ENCODE data around the gene SMOC2. TPM values are rescaled to one million over a fixed set of nuclear protein-coding genes. Genes with fewer than 3 reads are reported as not detected.

SMOC2 gene
- total and polyA plus RNA-seq, 2 donors from 2014 or later: 6.5 to 13.1 TPM

- H3K27ac ChIP-seq (ENCODE audit: low read depth in 2 of 2, low read length in 2 of 2): no peak overlapping the region
Observed at GRCh38 chr6:168428052-168428826, 12.7 kb upstream of the SMOC2 start.

GRCh38 chr6:168428863-168429262 is 12.1 kb upstream of the SMOC2 start:
- Histone ChIP-seq H3K36me3 (ENCODE audit: control insufficient read depth in 2 of 3, insufficient read depth in 3 of 3, low read length in 3 of 3) (no peaks in the 10 kb centered on the region), H3K4me3 (ENCODE audit: low read length in 3 of 3) (no peak overlapping the region), H3K4me1 (ENCODE audit: control insufficient read depth in 2 of 3, insufficient read depth in 2 of 3, low read depth in 1 of 3, low read length in 3 of 3) (no peaks in the 10 kb centered on the region), H3K27me3 (ENCODE audit: control insufficient read depth, insufficient read depth, low read length) (no peaks in the 10 kb centered on the region), H3K27ac (ENCODE audit: low read depth in 2 of 2, low read length in 2 of 2) (no peak overlapping the region), H3K9me3 (ENCODE audit: control insufficient read depth in 2 of 3, insufficient read depth in 1 of 3, low read length in 3 of 3) (peaks cover 0 to 2% (median 2%) of the 10 kb centered on the region in 3 donors), H3K9ac (ENCODE audit: low read length in 3 of 3) (no peak overlapping the region)
- FAIRE-seq: no peak
- intact Hi-C loops (cut with DNase I): no loop called here
- DNase-seq: no peak
- TF ChIP-seq, protein P1, sequence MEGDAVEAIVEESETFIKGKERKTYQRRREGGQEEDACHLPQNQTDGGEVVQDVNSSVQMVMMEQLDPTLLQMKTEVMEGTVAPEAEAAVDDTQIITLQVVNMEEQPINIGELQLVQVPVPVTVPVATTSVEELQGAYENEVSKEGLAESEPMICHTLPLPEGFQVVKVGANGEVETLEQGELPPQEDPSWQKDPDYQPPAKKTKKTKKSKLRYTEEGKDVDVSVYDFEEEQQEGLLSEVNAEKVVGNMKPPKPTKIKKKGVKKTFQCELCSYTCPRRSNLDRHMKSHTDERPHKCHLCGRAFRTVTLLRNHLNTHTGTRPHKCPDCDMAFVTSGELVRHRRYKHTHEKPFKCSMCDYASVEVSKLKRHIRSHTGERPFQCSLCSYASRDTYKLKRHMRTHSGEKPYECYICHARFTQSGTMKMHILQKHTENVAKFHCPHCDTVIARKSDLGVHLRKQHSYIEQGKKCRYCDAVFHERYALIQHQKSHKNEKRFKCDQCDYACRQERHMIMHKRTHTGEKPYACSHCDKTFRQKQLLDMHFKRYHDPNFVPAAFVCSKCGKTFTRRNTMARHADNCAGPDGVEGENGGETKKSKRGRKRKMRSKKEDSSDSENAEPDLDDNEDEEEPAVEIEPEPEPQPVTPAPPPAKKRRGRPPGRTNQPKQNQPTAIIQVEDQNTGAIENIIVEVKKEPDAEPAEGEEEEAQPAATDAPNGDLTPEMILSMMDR (IDR thresholded peaks at IDR 0.05; ENCODE audit: borderline replicate concordance, extremely low read depth, insufficient read depth): no peak

More at GRCh38 chr6:168428052-168428826, 12.7 kb upstream of the SMOC2 start:
- DNase-seq: peak in 1 of 5 donors; percentile 42
- no peak overlapping the region for H3K9ac ChIP-seq (ENCODE audit: low read length in 3 of 3)
- FAIRE-seq: no peak
- H3K9me3 ChIP-seq (ENCODE audit: control insufficient read depth in 2 of 3, insufficient read depth in 1 of 3, low read length in 3 of 3): peaks cover 0 to 2% (median 2%) of the 10 kb centered on the region in 3 donors
- no peaks in the 10 kb centered on the region for H3K4me1 ChIP-seq (ENCODE audit: control insufficient read depth in 2 of 3, insufficient read depth in 2 of 3, low read depth in 1 of 3, low read length in 3 of 3)
- TF ChIP-seq, protein P1 (IDR thresholded peaks at IDR 0.05; ENCODE audit: borderline replicate concordance, extremely low read depth, insufficient read depth): no peak
- no peaks in the 10 kb centered on the region for H3K27me3 ChIP-seq (ENCODE audit: control insufficient read depth, insufficient read depth, low read length)
- no peak overlapping the region for H3K4me3 ChIP-seq (ENCODE audit: low read length in 3 of 3)
- H3K36me3 ChIP-seq (ENCODE audit: control insufficient read depth in 2 of 3, insufficient read depth in 3 of 3, low read length in 3 of 3): no peaks in the 10 kb centered on the region
- intact Hi-C loops (cut with DNase I): no loop called here

GRCh38 chr6:168432196-168432595 is 8.8 kb upstream of the SMOC2 start:
- H3K9ac ChIP-seq (ENCODE audit: low read length in 3 of 3): no peak overlapping the region
- no peaks in the 10 kb centered on the region for H3K27me3 ChIP-seq (ENCODE audit: control insufficient read depth, insufficient read depth, low read length)
- TF ChIP-seq, protein P1 (IDR thresholded peaks at IDR 0.05; ENCODE audit: borderline replicate concordance, extremely low read depth, insufficient read depth): no peak
- H3K4me3 ChIP-seq (ENCODE audit: low read length in 3 of 3): no peak overlapping the region
- H3K36me3 ChIP-seq (ENCODE audit: control insufficient read depth in 2 of 3, insufficient read depth in 3 of 3, low read length in 3 of 3): no peaks in the 10 kb centered on the region
- DNase-seq: no peak
- no peak for FAIRE-seq
- no peaks in the 10 kb centered on the region for H3K4me1 ChIP-seq (ENCODE audit: control insufficient read depth in 2 of 3, insufficient read depth in 2 of 3, low read depth in 1 of 3, low read length in 3 of 3)
- peaks cover 0 to 2% (median 2%) of the 10 kb centered on the region in 3 donors for H3K9me3 ChIP-seq (ENCODE audit: control insufficient read depth in 2 of 3, insufficient read depth in 1 of 3, low read length in 3 of 3)
- intact Hi-C loops (cut with DNase I): no loop called here
- no peak overlapping the region for H3K27ac ChIP-seq (ENCODE audit: low read depth in 2 of 2, low read length in 2 of 2)
